Right hindlimb (tissue), 1 donor: ENCODE measurements around the gene IQCM.

Experiments
- DNase-seq: peaks from one replicate; pipeline ENCODE4 v3.0.0-alpha.2; 2018

Gene IQCM

DNA sequence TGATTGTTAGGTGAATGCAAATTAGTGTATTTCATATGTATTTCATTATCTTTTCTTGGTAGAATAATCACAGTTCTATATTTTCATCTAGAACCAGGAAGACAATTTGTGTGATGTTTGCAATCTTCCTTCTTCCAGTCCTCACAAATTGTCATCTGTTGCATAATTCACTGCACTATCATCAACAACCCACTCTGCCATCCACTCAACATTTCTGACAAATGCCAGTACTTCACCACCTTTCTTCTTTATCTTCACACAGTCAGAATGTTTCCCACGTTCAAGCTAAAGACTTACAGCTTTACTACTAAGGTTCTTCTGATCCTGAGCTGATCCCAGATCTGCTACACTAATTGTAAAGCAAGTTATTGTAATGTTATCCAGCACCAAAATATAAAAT is 107.8 kb downstream of the IQCM start:
- no peak for DNase-seq

DNA sequence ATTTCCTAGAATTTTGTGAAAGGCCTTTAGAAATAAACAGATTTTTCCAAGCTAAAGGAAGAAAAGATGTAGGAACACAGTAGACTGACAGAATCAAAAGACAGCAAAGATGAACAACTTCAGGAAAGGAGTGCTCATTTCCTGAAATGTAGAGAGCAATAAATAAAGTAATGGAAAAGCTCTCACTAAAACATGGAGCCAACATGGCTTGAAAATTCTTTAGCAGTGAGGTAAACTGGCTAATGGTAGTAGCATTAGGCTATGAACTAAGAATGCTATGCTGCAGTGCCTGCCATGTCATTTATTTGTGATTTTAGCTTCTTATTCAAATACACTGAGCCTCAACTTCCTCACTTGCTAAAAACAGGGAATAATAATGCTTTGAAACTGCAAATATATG is 108.7 kb downstream of the IQCM start:
- DNase-seq = no peak

DNA sequence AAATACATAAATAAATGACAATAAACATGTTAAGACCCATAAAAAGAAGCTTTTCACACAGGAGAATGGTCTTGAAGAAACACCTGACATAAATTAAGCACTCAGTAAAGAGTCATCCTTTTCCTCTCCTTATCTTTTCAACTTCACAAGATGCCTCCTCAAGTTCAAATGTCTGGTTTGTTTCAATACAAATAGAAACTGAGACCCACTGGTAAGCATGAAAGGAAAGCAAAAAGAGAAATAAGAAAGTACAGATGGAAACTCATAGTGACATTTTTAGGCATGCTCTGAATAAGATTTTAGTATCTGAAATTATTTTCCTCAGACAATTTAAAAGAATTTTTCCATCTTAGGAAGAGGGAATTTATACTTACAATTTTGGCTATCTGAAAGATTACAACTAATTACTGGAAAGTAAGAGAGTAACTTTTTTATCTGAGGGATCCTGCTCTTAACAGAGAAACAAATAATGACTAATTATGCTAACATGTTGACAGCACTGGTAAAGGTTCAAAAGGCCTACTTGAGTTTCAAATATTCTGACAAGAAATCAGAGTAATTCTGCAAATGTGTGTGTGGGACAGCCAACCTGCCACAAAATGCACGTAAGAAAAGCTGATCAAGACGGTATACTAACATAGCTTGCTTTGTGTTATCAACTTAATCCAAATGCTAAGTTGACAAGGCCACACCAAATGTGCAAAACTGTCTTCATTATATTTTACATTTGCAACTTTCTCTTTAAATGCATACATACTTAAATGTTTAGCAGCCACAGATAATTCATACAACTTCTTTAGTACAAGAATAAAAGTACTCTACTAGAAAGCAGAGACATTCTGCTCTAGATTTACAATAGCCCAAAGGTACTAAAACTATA is 113.0 kb downstream of the IQCM start:
- no peak for DNase-seq

DNA sequence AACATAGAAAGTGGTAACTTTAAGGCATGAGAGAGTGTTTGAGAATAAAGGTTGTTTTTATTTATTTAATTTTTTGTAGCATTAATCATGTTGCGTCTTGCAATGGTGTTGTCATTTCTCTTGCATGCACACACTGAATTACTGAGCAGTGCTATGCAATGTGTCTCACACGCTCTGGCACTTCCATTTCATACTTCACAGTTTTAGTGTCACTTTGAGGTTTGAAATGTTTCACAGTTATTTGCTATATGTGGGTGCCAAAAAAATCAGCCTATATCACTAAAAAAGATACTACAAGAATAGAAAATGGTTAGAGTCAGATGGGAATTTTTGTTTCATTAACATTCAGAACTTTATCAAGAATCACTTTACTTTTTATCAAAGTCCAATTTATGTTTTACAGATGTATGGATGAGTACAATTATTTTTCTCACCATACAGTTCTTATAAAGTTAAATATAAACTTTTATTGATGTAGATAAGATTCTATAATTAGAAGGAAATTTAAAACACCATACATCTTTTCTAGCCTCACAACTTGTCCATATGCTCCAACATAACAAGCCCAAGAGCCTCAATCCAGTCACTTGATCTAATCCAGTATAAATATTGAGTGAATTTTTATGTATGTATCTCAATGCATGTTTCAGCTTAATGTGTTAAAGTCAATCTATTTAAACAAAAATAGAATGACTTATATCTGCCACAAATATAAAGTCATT is 114.0 kb downstream of the IQCM start:
- no peak for DNase-seq

DNA sequence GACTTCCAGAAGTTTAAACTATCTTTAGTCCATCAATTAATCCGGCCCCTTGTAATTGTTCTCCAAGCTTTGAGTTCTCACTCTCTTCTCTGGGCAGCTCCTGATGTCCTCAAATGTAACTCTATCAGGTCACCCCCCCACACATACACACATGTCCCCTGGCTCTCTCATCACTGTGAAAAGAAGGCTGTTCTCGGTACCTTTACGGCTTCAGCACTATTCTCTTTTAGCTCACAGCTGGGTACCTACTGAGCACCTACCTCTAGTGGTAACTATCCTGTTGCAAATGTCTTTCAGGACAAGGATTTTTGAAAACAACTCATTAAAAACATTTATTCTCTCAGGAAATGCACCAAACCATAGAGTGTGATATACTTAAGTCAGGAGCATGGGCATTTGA is 115.4 kb downstream of the IQCM start:
- no peak for DNase-seq

DNA sequence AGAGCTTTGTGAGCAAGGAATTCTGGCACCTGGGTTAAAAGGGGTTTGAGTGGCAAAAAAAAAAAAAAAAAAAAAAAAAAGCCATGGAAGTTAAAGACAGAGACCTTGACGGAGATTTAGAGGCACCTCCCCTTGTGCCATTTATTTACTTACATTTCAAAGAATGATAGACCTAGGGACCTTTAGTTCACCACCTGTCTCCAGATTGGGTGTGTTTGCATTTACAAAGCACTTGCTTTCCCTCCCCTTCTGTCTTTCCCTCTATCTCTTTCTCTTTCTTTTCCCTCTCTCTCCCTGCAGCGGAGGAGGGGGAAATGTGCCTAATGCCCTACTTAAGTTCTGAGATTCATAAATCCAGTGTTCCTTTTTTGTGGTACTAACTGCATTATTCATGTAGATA is 116.0 kb downstream of the IQCM start:
- DNase-seq = no peak

DNA sequence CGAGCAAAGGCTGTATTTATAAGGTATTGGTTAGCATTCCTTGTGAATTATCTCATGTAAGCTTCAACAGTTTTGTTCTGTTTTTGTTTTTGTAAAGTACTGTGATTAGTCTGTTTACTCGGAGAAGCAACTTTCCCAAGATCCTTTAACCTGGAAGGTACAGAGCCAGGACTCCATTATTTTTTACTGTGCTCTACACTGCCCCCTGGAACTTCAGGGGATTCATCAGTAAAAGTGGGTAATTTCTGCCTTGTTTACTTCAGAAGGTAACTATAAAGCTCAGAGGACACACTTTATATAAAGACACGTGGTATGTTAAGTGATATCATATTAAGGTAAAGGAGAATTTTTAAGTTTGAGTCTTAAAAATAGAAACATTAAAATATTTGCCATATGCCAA is 124.9 kb downstream of the IQCM start:
- no peak for DNase-seq

DNA sequence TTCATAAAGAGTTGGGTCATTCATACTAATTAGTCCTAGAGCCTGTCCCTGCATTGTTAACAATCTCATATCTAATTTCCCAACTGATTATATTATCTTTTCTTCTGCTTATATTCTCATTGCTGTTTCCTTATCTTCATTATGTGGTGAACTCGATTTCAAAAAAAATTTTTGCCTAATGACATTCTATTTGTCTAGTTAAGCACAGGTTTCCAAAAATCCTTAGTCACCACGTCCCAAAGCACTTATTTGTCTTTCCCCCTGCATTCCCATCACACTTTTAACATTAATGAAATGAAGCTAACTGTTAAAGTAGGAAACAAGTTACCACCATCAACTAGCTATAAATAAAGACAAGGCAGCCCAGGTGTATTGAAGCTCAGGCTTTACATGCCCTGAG is 131.1 kb downstream of the IQCM start:
- no peak for DNase-seq

DNA sequence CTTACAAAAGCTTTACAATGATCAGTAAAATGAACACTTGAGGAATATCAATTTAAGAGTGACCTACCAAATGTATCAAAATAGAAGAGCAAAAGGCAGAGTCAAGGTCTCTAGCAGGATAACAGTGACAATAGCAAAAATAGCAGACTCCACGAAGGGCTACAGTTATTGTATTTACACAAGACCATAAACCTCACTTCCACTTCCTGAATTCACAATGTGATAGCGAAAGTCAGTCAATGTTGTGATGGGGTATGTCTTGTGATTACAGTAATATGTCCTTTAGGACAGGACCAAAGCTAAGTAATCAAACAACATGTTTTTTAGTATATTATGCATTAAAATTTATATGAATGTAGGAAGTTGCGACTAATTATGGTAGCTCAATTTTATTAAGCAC is 139.6 kb downstream of the IQCM start:
- no peak for DNase-seq

DNA sequence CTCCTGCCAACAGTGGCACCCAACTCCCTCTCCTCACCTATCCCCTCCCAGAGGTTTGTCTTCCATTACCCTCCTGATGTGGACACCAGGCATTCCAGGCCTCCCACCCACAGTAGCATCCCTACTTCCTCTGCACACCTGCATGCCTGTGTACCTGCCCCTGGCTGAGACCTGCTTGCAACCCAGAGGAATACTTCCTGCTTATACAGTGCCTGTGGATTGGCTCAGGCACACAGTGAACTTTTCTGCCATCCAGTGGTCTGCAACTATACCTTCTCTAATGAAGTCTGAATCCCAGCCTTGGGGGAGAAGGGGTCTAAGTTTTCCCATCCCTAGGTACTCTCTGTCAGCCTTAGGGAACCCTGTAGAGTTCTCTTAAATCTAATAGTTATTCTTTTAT is 169.9 kb downstream of the IQCM start:
- DNase-seq = no peak

DNA sequence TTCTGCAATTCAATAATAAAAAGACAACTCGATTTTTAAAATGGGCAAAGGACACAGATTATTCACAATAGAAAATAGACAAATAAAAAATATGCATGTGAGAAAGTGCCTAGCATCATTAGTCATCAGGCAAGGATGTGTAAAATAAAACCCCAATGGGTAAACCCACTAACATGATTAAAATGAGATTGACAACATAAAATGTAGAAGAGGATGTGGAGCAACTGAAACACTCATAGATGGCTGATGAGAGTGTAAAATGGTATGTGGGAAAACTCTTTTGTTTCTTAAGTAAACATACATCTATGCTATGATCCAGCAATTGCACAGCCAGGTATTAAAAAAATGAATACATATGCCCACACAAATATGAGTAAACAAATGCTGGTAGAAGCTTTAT is 177.6 kb downstream of the IQCM start:
- DNase-seq = no peak

DNA sequence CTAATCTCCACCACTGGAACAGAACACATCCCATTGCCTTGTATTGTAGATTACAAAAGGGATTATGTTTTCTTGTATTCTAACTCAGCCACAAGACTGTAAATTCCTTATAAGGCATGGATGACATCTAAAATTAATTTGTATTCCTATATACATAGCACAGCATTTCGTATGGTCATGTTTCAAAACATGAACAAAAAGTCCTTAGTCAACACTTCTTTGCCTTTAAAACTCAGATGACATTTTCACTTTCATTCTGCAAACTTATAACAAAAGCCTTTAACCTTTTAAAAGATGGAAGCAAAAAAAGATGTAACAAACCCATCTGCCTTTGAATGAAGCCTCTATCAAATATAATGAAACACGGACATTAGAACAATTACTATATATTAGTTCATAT is 181.3 kb downstream of the IQCM start:
- DNase-seq = no peak

DNA sequence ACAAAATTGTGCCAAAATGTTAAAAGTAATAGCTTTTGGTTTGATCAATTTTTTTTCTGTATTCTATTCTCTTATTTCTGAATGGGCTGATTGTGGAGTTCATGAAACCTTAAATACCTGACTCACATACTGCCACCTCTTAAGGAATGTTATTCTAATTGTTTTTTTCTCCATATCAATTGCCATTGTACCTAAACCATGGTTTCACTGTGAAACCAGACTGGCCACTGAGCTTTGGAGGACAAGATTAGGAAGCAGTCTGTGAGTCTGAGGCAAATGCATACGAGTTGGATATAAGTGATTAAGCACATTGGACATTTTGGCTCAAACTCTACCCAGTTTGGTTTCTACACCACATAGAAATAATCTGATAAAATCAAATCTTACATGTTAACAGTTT is 184.0 kb downstream of the IQCM start:
- DNase-seq = no peak

DNA sequence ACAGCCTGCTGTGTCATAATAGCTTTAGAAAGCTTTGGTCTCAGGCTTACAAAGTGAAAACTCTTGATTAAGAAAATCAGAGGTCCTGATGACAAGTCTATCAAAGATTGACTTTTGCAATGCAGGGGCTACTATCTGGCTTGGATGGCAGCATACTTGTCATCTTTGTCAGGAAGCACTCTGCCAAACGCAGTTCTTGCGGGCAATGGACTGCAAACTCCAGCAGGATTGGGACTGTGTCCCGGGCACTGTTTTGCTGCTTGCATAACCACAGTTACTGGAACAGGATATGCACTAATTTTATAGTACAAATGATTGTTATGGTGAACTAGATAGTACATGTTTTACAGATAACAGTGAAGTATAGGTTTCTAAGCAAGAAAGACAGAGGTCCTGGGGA is 185.6 kb downstream of the IQCM start:
- no peak for DNase-seq

DNA sequence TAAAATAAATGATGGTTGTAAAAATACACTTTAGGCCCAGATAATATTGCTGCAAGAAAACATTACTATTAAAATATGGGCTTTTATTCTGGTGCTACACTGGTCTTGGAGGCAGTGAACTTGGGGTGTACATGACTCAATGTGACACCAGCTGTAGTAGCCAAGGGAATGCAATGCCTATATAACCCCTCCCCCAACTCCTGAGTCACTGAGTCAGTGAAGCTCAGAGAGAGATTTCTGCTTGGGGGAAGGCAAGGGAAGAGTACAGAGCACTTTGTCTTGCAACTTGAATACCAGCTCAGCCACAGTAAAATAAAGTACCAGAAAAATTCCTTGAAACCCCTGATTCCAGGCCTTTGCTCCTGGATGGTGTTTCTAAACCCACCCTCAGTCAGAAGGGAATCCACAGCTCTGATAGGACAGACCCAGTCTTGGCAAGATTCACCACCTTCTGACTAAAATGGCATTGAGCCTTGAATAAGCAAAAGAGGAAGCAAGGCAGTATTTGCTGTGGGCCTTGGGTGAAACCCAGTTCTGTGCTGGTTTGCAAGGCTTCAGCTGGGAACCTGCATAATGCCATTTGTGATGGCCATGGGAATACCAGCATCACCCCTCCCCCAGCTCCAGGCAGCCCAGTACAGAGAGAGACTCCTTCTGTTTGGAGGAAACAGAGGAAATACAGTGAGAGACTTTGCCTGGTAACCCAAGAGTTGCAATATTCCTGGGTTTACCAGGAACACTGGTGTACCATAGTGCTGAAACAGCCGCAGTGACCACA is 209.9 kb downstream of the IQCM start:
- DNase-seq = no peak

DNA sequence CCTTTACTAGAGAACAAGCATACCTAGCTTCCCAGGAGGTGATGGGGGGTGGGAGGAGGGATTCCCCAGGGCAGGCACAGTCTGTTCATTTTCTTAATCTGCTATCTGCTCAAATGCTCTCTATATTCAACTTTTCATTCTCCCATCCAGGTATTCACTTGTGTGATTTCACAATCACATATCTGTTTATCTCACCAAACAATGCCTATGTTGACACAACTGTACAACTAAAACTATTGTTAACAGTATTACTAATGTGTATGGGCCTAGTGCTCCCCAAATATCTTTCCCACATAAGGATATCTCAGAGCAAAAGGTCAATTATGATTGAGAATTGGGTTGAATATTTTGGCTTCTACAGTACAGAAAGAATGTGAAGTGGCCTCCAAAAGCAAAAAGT is 210.8 kb downstream of the IQCM start:
- no peak for DNase-seq

DNA sequence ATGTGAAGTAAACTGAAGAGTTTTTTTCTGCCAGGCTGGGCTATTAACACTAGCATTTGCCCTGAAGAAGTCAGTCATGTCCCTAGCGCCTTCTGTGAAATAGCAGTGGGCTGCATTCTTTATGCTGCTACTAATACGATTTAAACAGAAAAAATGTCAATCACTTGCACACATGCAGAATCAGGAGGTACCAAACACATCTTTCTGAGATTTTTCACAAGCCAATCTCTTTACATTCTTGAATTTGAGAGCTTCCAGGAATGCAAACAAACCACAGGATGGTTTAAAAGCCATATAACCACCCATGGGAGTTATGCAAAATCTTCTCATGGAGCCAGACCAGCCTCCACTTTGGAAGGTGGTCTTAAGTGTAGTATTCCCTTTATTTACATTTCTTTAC is 220.1 kb downstream of the IQCM start:
- DNase-seq = no peak

DNA sequence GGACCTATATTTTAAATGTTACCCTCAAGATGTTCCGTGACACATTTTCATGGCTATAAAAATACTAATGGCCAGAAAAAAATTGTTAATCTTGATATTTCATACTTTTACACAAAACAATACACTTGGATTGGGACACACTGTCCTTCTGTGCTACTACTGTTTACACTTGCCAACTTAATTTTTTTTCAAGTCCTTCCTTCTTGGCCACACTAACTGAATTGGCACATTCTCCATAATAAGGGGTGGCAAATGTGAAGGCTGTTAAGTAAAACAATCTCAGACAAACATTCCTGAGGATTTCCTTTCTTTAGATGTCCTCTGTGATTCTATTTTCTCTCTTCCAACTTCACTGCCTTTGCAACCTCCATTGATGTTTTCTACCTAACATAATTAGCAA is 225.8 kb downstream of the IQCM start:
- DNase-seq = no peak

DNA sequence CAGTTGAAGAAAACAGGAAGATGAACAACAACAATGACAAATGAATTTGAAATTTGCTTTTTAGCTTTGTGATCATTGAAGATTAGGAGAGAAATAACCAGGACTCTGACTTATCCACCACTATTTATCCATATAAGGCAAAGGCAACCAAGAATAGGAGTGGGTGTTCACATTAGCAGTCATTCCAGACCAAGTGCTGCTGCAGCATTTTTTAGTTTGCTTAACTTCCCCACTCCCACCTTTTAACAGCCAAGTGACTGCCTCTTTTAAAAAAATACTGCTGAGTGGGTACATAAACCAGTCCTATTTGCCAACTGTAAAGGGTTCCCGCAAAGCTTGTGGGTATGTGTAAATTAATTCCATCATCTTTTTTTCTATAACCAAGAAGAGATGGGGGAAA is 230.9 kb downstream of the IQCM start:
- no peak for DNase-seq

DNA sequence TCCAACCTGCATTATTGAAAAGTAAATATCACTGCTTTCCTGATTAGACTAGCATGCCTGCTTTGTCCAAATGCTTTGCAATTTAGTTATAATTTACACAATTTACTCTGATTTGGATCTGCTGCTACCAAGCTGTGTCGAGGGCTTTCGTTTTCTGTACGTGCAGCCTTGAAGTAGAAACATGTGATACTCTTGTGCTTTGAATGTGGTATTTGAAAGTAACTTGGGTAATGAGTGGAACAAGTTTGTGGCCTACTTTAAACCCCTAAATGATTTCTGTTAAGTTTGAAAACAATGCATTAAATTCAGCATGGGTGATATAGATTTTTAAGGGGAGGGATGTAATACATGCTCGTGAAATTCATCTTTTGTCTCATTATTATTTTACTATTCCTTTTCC is 240.7 kb downstream of the IQCM start:
- DNase-seq = no peak

DNA sequence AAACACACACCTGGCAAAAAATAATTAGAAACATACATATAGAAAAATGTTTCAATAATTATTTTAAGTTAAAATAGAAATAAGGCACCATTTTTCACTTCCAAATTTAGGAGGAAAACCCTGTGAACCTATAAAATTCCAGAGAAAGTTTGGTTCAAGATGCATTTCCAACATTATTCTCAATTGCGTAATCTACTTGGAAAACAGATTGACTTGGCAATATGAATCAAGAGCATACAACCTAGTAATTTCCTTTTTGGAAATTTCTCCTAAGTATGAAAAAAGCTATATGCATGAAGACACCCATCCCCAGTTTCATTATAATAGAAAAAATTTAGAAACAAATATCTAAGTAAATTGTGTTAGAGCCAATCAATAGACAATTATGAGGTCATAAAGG is 242.9 kb downstream of the IQCM start:
- DNase-seq = no peak

DNA sequence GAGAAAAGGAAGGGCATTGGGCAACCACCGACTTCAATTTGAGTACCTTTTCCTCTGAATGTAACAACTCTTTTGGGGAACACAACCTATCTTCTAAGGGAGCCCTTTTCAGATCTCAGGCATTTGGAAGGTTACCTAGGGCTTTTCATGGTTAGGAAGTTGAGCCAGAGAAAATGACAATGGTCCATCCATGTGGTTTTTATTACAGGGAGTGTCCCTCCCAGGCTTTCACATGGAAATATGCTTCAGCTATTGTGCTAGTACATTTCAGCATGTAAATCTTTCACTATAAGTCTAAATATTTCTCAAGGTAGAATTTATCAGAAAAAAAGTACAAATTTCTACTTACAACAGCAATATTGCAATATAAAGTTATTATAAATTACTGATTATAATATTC is 259.8 kb downstream of the IQCM start:
- DNase-seq = no peak

DNA sequence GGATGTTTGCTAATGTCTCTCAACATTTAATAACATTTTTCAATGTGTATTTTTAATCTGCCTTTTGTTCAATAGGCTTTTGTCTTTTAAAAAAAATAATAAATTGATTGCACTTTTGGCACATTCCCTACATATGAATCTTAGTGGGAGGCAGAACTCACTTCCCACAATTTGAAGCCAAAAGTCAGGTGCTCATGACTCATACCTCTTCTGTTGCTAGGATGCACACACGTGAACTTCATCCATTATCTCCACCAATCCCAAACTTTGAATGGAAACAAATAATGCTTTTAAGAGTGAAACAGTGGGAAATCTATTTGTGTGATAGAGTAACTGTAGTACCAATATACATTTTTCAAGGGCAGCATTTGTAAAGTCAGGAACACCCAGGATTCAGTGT is 260.5 kb downstream of the IQCM start:
- no peak for DNase-seq

DNA sequence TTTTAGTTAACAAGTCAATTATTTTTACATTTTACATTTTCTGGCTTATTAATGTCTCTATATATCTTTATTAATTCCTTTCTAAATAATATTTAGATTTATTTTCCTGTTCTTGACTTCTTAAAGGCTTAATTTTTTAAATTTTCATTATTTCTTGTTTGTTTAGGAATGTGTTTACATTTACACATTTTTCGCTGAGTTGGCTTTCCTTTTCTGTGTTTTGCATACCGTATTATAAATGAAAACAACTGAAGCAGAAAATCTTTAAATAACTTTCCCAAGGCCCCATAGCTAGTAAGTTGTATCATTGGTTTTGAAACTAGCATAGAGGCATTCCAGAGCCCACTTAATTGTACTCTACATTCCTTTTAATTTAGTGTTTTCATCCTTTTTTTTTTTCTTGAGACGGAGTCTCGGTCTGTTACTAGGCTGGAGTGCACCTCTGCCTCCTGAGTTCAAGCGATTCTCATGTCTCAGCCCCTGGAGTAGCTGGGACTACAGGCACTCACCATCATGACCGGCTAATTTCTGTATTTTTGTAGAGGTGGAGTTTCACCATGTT is 261.6 kb downstream of the IQCM start:
- DNase-seq = no peak
